ENCODE measurements around the gene HNRNPA3. TPM values are rescaled to one million over a fixed set of nuclear protein-coding genes. Genes with fewer than 3 reads are reported as not detected.

HNRNPA3 gene
- total RNA-seq, 1 donor from 2014 or later: 26.6 TPM

DNA sequence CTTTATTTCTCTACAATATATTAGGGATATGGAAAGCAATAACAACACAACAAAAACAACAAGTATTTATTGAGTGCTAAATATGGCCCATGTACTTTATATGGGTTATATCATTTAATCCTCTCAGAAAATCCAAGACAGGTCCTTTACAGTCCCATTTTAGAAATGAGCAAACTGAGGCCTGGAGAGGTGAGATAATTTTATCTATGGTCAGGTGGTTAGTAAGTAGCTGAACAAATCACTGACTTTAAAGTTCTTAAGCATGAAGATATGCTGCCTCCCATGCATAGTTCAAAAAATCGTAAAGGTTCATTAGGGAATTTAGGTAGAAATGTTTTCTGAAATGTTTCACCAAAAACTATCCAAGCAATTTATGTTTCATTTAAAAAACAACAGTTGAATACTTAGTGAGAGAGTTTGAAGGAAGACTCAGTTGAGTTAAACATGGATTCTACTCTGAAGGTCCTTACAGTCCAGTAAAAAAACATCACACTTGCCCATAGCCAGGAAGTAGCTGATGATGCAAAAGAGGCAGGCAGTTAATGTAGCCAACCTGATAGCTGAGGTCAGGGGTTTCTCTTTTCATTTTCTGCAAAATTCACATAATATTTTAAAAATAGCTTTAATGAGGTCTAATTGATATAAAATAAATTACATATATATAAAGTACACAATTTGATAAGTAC, 59.5 kb downstream of the HNRNPA3 start:
- DNase-seq (ENCODE audit: low read depth in 2 of 2): no peak

DNA sequence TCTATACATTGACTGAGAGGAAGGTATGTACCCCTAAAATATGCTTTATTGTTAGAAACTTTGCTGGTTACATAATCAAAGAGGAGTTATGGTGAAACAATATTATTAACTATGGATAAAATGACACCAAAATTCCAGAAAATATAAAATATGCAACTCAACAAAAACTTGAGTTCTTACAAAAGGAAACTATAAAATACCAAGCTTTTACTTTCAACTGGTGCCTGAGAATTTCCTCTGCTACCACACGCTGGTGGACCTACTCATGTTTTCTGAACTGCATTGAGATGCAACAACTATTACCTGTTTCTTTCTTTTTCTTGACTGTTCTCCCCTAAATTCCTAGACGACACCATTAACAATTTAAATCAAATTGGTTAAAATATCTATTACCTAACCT, 60.2 kb downstream of the HNRNPA3 start:
- no peak for DNase-seq (ENCODE audit: low read depth in 2 of 2)

DNA sequence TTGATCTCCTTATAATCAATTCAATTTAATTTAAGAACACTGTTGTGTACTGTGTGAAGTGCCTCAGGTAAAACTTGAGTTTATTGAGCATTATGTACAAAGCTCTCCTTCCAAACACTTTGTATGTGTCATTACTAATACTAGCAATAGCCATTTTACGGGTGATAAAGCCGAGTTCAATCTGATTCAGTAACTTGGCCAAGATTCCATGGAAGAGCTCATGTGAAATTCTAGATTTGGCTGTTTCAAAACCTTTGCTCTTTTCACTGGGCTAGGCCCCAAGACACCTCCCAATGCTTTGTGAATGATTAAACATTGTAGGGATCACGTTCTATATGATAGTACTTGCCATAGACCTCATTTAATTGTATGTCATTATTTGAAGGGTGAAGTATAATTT, 60.8 kb downstream of the HNRNPA3 start:
- no peak for DNase-seq (ENCODE audit: low read depth in 2 of 2)

Other genes starting within 250 kb of the HNRNPA3 start
- 22.0 and 38.1 TPM in 2 replicates for gene NFE2L2, start 51.9 kb downstream of the HNRNPA3 start, total RNA-seq
- 34.2 and 46.0 TPM in 2 replicates for gene AGPS, start 180.0 kb downstream of the HNRNPA3 start, total RNA-seq